Spleen (tissue), 11 donors: Measurements from ENCODE around the gene MED29. TPM values are rescaled to one million over a fixed set of nuclear protein-coding genes. Genes with fewer than 3 reads are reported as not detected.

Source experiments
- DNase-seq: peaks from one replicate; pipeline ENCODE4 v3.0.0-alpha.2; 2020
- H3K27ac ChIP-seq, 8 donors: fragments of 200-600 bp; sonication (generic) in 7 of 8; 1 replicate in 4 of 8; 2 replicates in 4 of 8; pipeline versions ENCODE4 v1.5.0 to v1.8.0; 2016 to 2021; ENCODE audit warnings: inconsistent platforms in 4 of 8, mild to moderate bottlenecking in 4 of 8, moderate library complexity in 1 of 8
- H3K27me3 ChIP-seq, 7 donors: fragments of 200-600 bp; sonication (generic) in 6 of 7; replicated peaks in 1 of 7; 1 replicate in 4 of 7; 2 replicates in 3 of 7; pipeline versions ENCODE4 v1.5.0 to v1.8.0; 2016 to 2021; ENCODE audit warnings: inconsistent platforms in 3 of 7, mild to moderate bottlenecking in 1 of 7
- H3K36me3 ChIP-seq, 6 donors: fragments of 200-600 bp; sonication (generic) in 5 of 6; 1 replicate in 4 of 6; 2 replicates in 2 of 6; pipeline versions ENCODE4 v1.5.0 to v1.8.0; 2016 to 2021; ENCODE audit warnings: inconsistent platforms in 2 of 6
- H3K4me1 ChIP-seq, 6 donors: fragments of 200-600 bp; sonication (generic) in 5 of 6; 1 replicate in 3 of 6; 2 replicates in 3 of 6; pipeline versions ENCODE4 v1.5.0 to v1.8.0; 2016 to 2021; ENCODE audit warnings: inconsistent platforms in 3 of 6
- H3K4me3 ChIP-seq, 8 donors: fragments of 200-600 bp; sonication (generic) in 7 of 8; 1 replicate in 4 of 8; 2 replicates in 4 of 8; pipeline versions ENCODE4 v1.5.0 to v1.8.0; 2016 to 2021; ENCODE audit warnings: inconsistent platforms in 4 of 8, mild to moderate bottlenecking in 4 of 8, moderate library complexity in 2 of 8
- H3K9me3 ChIP-seq, 8 donors: fragments of 200-600 bp; sonication (generic) in 7 of 8; 1 replicate in 4 of 8; 2 replicates in 4 of 8; pipeline versions ENCODE4 v1.5.0 to v1.8.0; 2016 to 2021; ENCODE audit warnings: inconsistent platforms in 4 of 8
- CTCF ChIP-seq, 11 experiments: fragments of 200-600 bp in 7 of 11; fragments of 450-650 bp in 4 of 11; sonication (generic) in 4 of 11; IDR thresholded peaks in 8 of 11; conservative IDR thresholded peaks in 3 of 11; 1 replicate in 7 of 11; 2 replicates in 4 of 11; pipeline versions ENCODE4 v1.4.0 to v1.8.0; 2016 to 2021; ENCODE audit warnings: antibody characterized with exemption in 11 of 11, inconsistent platforms in 4 of 11, mild to moderate bottlenecking in 1 of 11
- POLR2A ChIP-seq, 3 donors: fragments of 450-650 bp; IDR thresholded peaks; one replicate each; pipeline ENCODE4 v1.5.1; 2017; ENCODE audit warnings: antibody characterized with exemption in 3 of 3, mild to moderate bottlenecking in 1 of 3
- POLR2AphosphoS5 ChIP-seq, 3 donors: sonication (generic); formaldehyde crosslinking; IDR thresholded peaks; one replicate each; pipeline ENCODE4 v1.5.1; 2017; ENCODE audit warnings: antibody characterized with exemption in 3 of 3
- WGBS, 5 donors: extraction: QIAGEN DNeasy Blood & Tissue Kit in 3 of 5; methylation state at CpG; one replicate each; pipeline versions ENCODE4 v1.1.5 to v1.1.7; 2013 to 2018; 5-methylcytosine and 5-hydroxymethylcytosine counted together
- intact Hi-C: fragments of 100-400 bp; cut with DNase I; formaldehyde crosslinking; loops from one replicate; pipeline ENCODE4 v1.15.0; 2023; ENCODE audit warnings: low total_unique reads
- polyA plus RNA-seq, 3 donors: library from polyadenylated mRNA; stranded (reverse); fragments of 200-250 nt; gene quantifications; one replicate each; pipeline ENCODE4 v1.2.1, GENCODE V29; 2013
- total RNA-seq, 7 donors: library from RNA; depleted of rRNA in 3 of 7; stranded (reverse); fragments of >200 nt in 3 of 7; fragmentation: NEBNext Ultra II Directional in 4 of 7; extraction: Animal tissue kit (Norgen Biotek cat#: 25700) in 4 of 7; gene quantifications; one replicate each; pipeline versions ENCODE4 v1.1.0 to v1.2.1, GENCODE V29; 2016 to 2021
- donor health status: healthy with polysubstance abuse.
- donor health status: DM: no; HTN: no; CAD: no; lungs with moderate emphysema.
- donor health status: DM: no; HTN: no; CAD: no.
- donor health status: Bipolar disorder and iron deficiency.
- donor health status: healthy.
- donor health status: DM: no; HTN: no; CAD: no.
- donor health status: DM: yes; HTN: yes; CAD: no.

MED29 gene
- total and polyA plus RNA-seq, 10 donors, result 15.5 to 45.7 (median 30.4) TPM

GRCh38 chr19:39412100-39412866 is 21.1 kb downstream of the MED29 start, which contains the start of gene PLEKHG2:
Gene PLEKHG2, plus strand, starts transcription at chr19:39412669. Its CDS starts 1,418 bp downstream, at chr19:39414087.
- H3K27me3 ChIP-seq, result peaks cover 0 to 4% (median 0%) of the 10 kb centered on the region in 7 donors
- peaks cover 22 to 84% (median 57%) of the 10 kb centered on the region in 6 donors for H3K4me1 ChIP-seq
- H3K4me3 ChIP-seq, result peak within 1 kb of the TSS; percentile 60 to 98 (median 74)
- 0 to 1% (median 0%) methylated on average over 33 to 60 of the region's 60 CpGs for WGBS, 5 donors
- TF ChIP-seq CTCF (IDR thresholded peaks at IDR 0.05 in 8 of 11, conservative IDR thresholded peaks at IDR 0.05 in 3 of 11) (peak in 9 of 11 experiments; percentile 0 to 91 (median 84)), POLR2AphosphoS5 (IDR thresholded peaks at IDR 0.05) (peak; percentile 96 to 97 (median 97)), POLR2A (IDR thresholded peaks at IDR 0.05) (peak in 2 of 3 donors; percentile 89 to 90)
- peaks cover 4 to 46% (median 16%) of the 10 kb centered on the region in 6 donors for H3K36me3 ChIP-seq
- peak; percentile 98 for DNase-seq
- H3K27ac ChIP-seq, result peak within 1 kb of the TSS; percentile 91 to 100 (median 99)
- intact Hi-C loops, result loop anchor here (10.0 kb wide), 1 partner anchor 67 kb away; the partner anchor contains the start of gene SAMD4B
- no peaks in the 10 kb centered on the region for H3K9me3 ChIP-seq

- H3K9me3 ChIP-seq, result no peaks in the 10 kb centered on the region
- TF ChIP-seq POLR2A (IDR thresholded peaks at IDR 0.05) (no peak), CTCF (IDR thresholded peaks at IDR 0.05 in 8 of 11, conservative IDR thresholded peaks at IDR 0.05 in 3 of 11) (peak in 6 of 11 experiments; percentile 1 to 94 (median 54))
- H3K4me1 ChIP-seq, result peaks cover 22 to 89% (median 57%) of the 10 kb centered on the region in 6 donors
- intact Hi-C loops, result loop anchor here (10.0 kb wide), 1 partner anchor 68 kb away; the partner anchor contains the start of gene SAMD4B
- H3K27me3 ChIP-seq, result peaks cover 0 to 4% (median 0%) of the 10 kb centered on the region in 7 donors
- H3K36me3 ChIP-seq, result peaks cover 2 to 46% (median 15%) of the 10 kb centered on the region in 6 donors
- WGBS, 5 donors, result 0% methylated on average over 3 to 24 of the region's 24 CpGs
- no peak for DNase-seq
- peak overlapping the region; percentile 91 to 100 (median 99) for H3K27ac ChIP-seq
- H3K4me3 ChIP-seq, result peak overlapping the region; percentile 60 to 98 (median 74)
Observed at GRCh38 chr19:39412867-39413271, 21.7 kb downstream of the MED29 start.

GRCh38 chr19:39413272-39413910 is 22.2 kb downstream of the MED29 start:
- Histone ChIP-seq H3K4me3 (peak overlapping the region; percentile 60 to 98 (median 74)), H3K27me3 (peaks cover 0 to 4% (median 0%) of the 10 kb centered on the region in 7 donors), H3K4me1 (peaks cover 22 to 86% (median 55%) of the 10 kb centered on the region in 6 donors), H3K36me3 (peaks cover 0 to 46% (median 13%) of the 10 kb centered on the region in 6 donors), H3K9me3 (no peaks in the 10 kb centered on the region), H3K27ac (peak overlapping the region; percentile 91 to 100 (median 99))
- 2 to 9% (median 3%) methylated on average over 24 to 54 of the region's 54 CpGs for WGBS, 5 donors
- DNase-seq, result peak; percentile 91
- TF ChIP-seq POLR2AphosphoS5 (IDR thresholded peaks at IDR 0.05) (peak in 2 of 3 donors; percentile 54 to 75), CTCF (IDR thresholded peaks at IDR 0.05 in 8 of 11, conservative IDR thresholded peaks at IDR 0.05 in 3 of 11) (no peak), POLR2A (IDR thresholded peaks at IDR 0.05) (no peak)
- intact Hi-C loops, result loop anchor here (10.0 kb wide), 1 partner anchor 69 kb away; the partner anchor contains the start of gene SAMD4B
